Thymus (tissue), 11 donors: Measurements from ENCODE around the gene HOXB1. TPM values are rescaled to one million over a fixed set of nuclear protein-coding genes. Genes with fewer than 3 reads are reported as not detected.
"Not testable (repeated sequence)": the region's sequence is repeated elsewhere in the genome, so short reads cannot be mapped to it uniquely, and the experiment has no call there.

Experiments used
- DNase-seq, 9 donors: peaks; one replicate each; pipeline ENCODE4 v3.0.0-alpha.2; 2013; ENCODE audit warnings: low spot score in 9 of 9, low read depth in 6 of 9, missing footprints in 1 of 9
- H3K27ac ChIP-seq, 2 donors: one replicate each; pipeline ENCODE4 v1.5.1; 2013; ENCODE audit warnings: control low read depth in 1 of 2, low read depth in 1 of 2, low read length in 1 of 2, mild to moderate bottlenecking in 1 of 2, moderate library complexity in 1 of 2
- H3K27me3 ChIP-seq, 2 donors: one replicate each; pipeline ENCODE4 v1.5.1; 2013; ENCODE audit warnings: low read length in 1 of 2; ENCODE audit not compliant: control insufficient read depth in 2 of 2, insufficient read depth in 1 of 2
- H3K36me3 ChIP-seq, 2 donors: one replicate each; pipeline ENCODE4 v1.5.1; 2013; ENCODE audit warnings: low read length in 1 of 2, mild to moderate bottlenecking in 1 of 2, moderate library complexity in 1 of 2; ENCODE audit not compliant: control insufficient read depth in 2 of 2, insufficient read depth in 2 of 2
- H3K4me1 ChIP-seq, 2 donors: one replicate each; pipeline ENCODE4 v1.5.1; 2013; ENCODE audit warnings: low read length in 2 of 2; ENCODE audit not compliant: control insufficient read depth in 2 of 2, insufficient read depth in 2 of 2
- H3K4me3 ChIP-seq, 2 donors: one replicate each; pipeline ENCODE4 v1.5.1; 2013; ENCODE audit warnings: low read length in 2 of 2, control low read depth in 1 of 2, mild to moderate bottlenecking in 1 of 2
- H3K9me3 ChIP-seq, 2 donors: one replicate each; pipeline ENCODE4 v1.5.1; 2013; ENCODE audit warnings: low read length in 1 of 2, mild to moderate bottlenecking in 1 of 2; ENCODE audit not compliant: control insufficient read depth in 2 of 2, insufficient read depth in 1 of 2
- WGBS: extraction: QIAGEN DNeasy Blood & Tissue Kit; methylation state at CpG from one replicate; pipeline ENCODE4 v1.1.7; 2013; 5-methylcytosine and 5-hydroxymethylcytosine counted together
- polyA plus RNA-seq: library from polyadenylated mRNA; stranded (reverse); fragments of 200-250 nt; gene quantifications from one replicate; pipeline ENCODE4 v1.2.3, GENCODE V29; 2013
- total RNA-seq: library from RNA; stranded (reverse); fragments of 120-200 nt; gene quantifications from one replicate; pipeline ENCODE4 v1.2.4, GENCODE V29; 2013
- donor health status: healthy.

HOXB1 gene
- total and polyA plus RNA-seq, 2 donors = 0.11 TPM; not detected in 1

- no peak for DNase-seq
- H3K27me3 ChIP-seq = peaks cover 4 to 20% of the 10 kb centered on the region in 2 donors
- H3K9me3 ChIP-seq = no peaks in the 10 kb centered on the region
- no peaks in the 10 kb centered on the region for H3K4me1 ChIP-seq
- 93% methylated on average over 2 of the region's 2 CpGs for WGBS
- no peak overlapping the region for H3K4me3 ChIP-seq
- H3K36me3 ChIP-seq = no peaks in the 10 kb centered on the region
- H3K27ac ChIP-seq = no peak overlapping the region
Measured at GRCh38 chr17:48510381-48510760, 20.4 kb downstream of the HOXB1 start.

- not testable (repeated sequence) for H3K4me3 ChIP-seq, H3K36me3 ChIP-seq, DNase-seq, H3K4me1 ChIP-seq, H3K9me3 ChIP-seq, H3K27ac ChIP-seq
- peaks cover 4 to 17% of the 10 kb centered on the region in 2 donors for H3K27me3 ChIP-seq
- 99% methylated on average over 7 of the region's 7 CpGs for WGBS
Measured at GRCh38 chr17:48509708-48510107, 21.1 kb downstream of the HOXB1 start.

- no peaks in the 10 kb centered on the region for H3K36me3 ChIP-seq
- no peaks in the 10 kb centered on the region for H3K9me3 ChIP-seq
- 95% methylated on average over 5 of the region's 5 CpGs for WGBS
- H3K27ac ChIP-seq = no peak overlapping the region
- H3K4me1 ChIP-seq = no peaks in the 10 kb centered on the region
- no peak overlapping the region for H3K4me3 ChIP-seq
- peaks cover 0 to 19% of the 10 kb centered on the region in 2 donors for H3K27me3 ChIP-seq
- no peak for DNase-seq
Measured at GRCh38 chr17:48506246-48506645, 24.6 kb downstream of the HOXB1 start.

- no peak for DNase-seq
- WGBS = 84% methylated on average over 1 of the region's 1 CpG
- H3K27ac ChIP-seq = no peak overlapping the region
- H3K9me3 ChIP-seq = no peaks in the 10 kb centered on the region
- H3K4me3 ChIP-seq = no peak overlapping the region
- H3K27me3 ChIP-seq = peaks cover 1 to 23% of the 10 kb centered on the region in 2 donors
- no peaks in the 10 kb centered on the region for H3K4me1 ChIP-seq
- H3K36me3 ChIP-seq = no peaks in the 10 kb centered on the region
Measured at GRCh38 chr17:48505788-48506187, 25.0 kb downstream of the HOXB1 start.

- no peaks in the 10 kb centered on the region for H3K9me3 ChIP-seq
- H3K36me3 ChIP-seq = no peaks in the 10 kb centered on the region
- no peak overlapping the region for H3K27ac ChIP-seq
- peaks cover 5 to 23% of the 10 kb centered on the region in 2 donors for H3K27me3 ChIP-seq
- H3K4me3 ChIP-seq = no peak overlapping the region
- H3K4me1 ChIP-seq = no peaks in the 10 kb centered on the region
- 96% methylated on average over 2 of the region's 2 CpGs for WGBS
- DNase-seq = no peak
Measured at GRCh38 chr17:48504953-48505352, 25.9 kb downstream of the HOXB1 start.

- H3K27ac ChIP-seq = no peak overlapping the region
- no peaks in the 10 kb centered on the region for H3K36me3 ChIP-seq
- peaks cover 5 to 23% of the 10 kb centered on the region in 2 donors for H3K27me3 ChIP-seq
- no peaks in the 10 kb centered on the region for H3K4me1 ChIP-seq
- no peaks in the 10 kb centered on the region for H3K9me3 ChIP-seq
- DNase-seq = no peak
- no peak overlapping the region for H3K4me3 ChIP-seq
- WGBS = 95% methylated on average over 5 of the region's 5 CpGs
Measured at GRCh38 chr17:48503747-48504146, 27.1 kb downstream of the HOXB1 start.

- Histone ChIP-seq H3K27ac (no peak overlapping the region), H3K9me3 (no peaks in the 10 kb centered on the region), H3K4me3 (no peak overlapping the region), H3K27me3 (peaks cover 7 to 28% of the 10 kb centered on the region in 2 donors), H3K36me3 (no peaks in the 10 kb centered on the region), H3K4me1 (no peaks in the 10 kb centered on the region)
- DNase-seq = no peak
- WGBS = 93% methylated on average over 4 of the region's 4 CpGs
Measured at GRCh38 chr17:48502901-48503300, 27.9 kb downstream of the HOXB1 start.

GRCh38 chr17:48502312-48502711, 28.5 kb downstream of the HOXB1 start:
- H3K36me3 ChIP-seq = no peaks in the 10 kb centered on the region
- WGBS = 93% methylated on average over 2 of the region's 2 CpGs
- peaks cover 7 to 28% of the 10 kb centered on the region in 2 donors for H3K27me3 ChIP-seq
- no peak overlapping the region for H3K27ac ChIP-seq
- no peak overlapping the region for H3K4me3 ChIP-seq
- DNase-seq = no peak
- no peaks in the 10 kb centered on the region for H3K9me3 ChIP-seq
- H3K4me1 ChIP-seq = no peaks in the 10 kb centered on the region

GRCh38 chr17:48500435-48501426, 30.1 kb downstream of the HOXB1 start:
- Histone ChIP-seq H3K9me3 (no peaks in the 10 kb centered on the region), H3K4me1 (no peaks in the 10 kb centered on the region), H3K27ac (no peak overlapping the region), H3K27me3 (peaks cover 10 to 28% of the 10 kb centered on the region in 2 donors), H3K36me3 (no peaks in the 10 kb centered on the region), H3K4me3 (no peak overlapping the region)
- DNase-seq = no peak
- 90% methylated on average over 12 of the region's 12 CpGs for WGBS
